HepG2 (cell line): ENCODE data around the gene CCDC77.

ENCODE experiments used
- CHD2 ChIP-seq: IDR thresholded peaks from 2 replicates; pipeline ENCODE4 v1.6.1; 2011; ENCODE audit warnings: low read depth, low read length, improper control_type of control experiment
- EHMT2 ChIP-seq: fragments of 200-600 bp; sonication (generic); IDR thresholded peaks from 2 replicates; pipeline ENCODE4 v1.7.0; 2017; ENCODE audit warnings: antibody characterized with exemption, low read depth, low read length, borderline replicate concordance
- EZH2 ChIP-seq: conservative IDR thresholded peaks from 2 replicates; pipeline ENCODE4 v1.6.1; 2012; ENCODE audit warnings: mild to moderate bottlenecking, low read depth, low read length, moderate library complexity
- FOXP1 ChIP-seq, 2 experiments: fragments of 450-650 bp in 1 of 2; IDR thresholded peaks; 2 replicates each; pipeline ENCODE4 v1.6.1; 2017 to 2018; ENCODE audit warnings: antibody characterized with exemption in 1 of 2
- ISX ChIP-seq: sonication (generic); formaldehyde crosslinking; conservative IDR thresholded peaks from 2 replicates; pipeline ENCODE4 v1.5.0; 2020; ENCODE audit warnings: missing genetic modification reagents
- KLF16 ChIP-seq, 2 experiments: sonication (generic) in 1 of 2; formaldehyde crosslinking in 1 of 2; IDR thresholded peaks; 2 replicates each; pipeline versions ENCODE4 v1.6.1 to v1.8.0; 2016 to 2023; ENCODE audit warnings: missing genetic modification reagents in 2 of 2, missing compliant biosample characterization in 1 of 2
- POLR2A ChIP-seq, 2 experiments: IDR thresholded peaks; 2 replicates each; pipeline ENCODE4 v1.6.1; 2011; ENCODE audit warnings: low read depth in 2 of 2, low read length in 2 of 2, mild to moderate bottlenecking in 1 of 2, moderate library complexity in 1 of 2; ENCODE audit not compliant: insufficient read depth in 1 of 2
- SKI ChIP-seq: fragments of 450-650 bp; IDR thresholded peaks from one replicate; pipeline ENCODE4 v1.6.1; 2018; ENCODE audit warnings: mild to moderate bottlenecking; ENCODE audit not compliant: partially characterized antibody
- SP1 ChIP-seq, 2 experiments: fragments of 450-650 bp in 1 of 2; sonication (generic) in 1 of 2; formaldehyde crosslinking in 1 of 2; IDR thresholded peaks; 2 replicates each; pipeline versions ENCODE4 v1.4.0 to v1.6.1; 2016 to 2020; ENCODE audit warnings: missing genetic modification reagents in 1 of 2
- ZBTB33 ChIP-seq: sonication (generic); formaldehyde crosslinking; IDR thresholded peaks from 2 replicates; pipeline ENCODE4 v1.4.0; 2020; ENCODE audit warnings: missing genetic modification reagents
- ZMAT5 ChIP-seq: sonication (generic); formaldehyde crosslinking; IDR thresholded peaks from 2 replicates; pipeline ENCODE4 v1.5.0; 2020; ENCODE audit warnings: mild to moderate bottlenecking, low read depth, missing genetic modification reagents, borderline replicate concordance
- ZNF253 ChIP-seq: sonication (generic); formaldehyde crosslinking; IDR thresholded peaks from 2 replicates; pipeline ENCODE4 v1.8.0; 2022; ENCODE audit warnings: mild to moderate bottlenecking, missing genetic modification reagents, borderline replicate concordance
- ZNF432 ChIP-seq: sonication (generic); formaldehyde crosslinking; IDR thresholded peaks from 2 replicates; pipeline ENCODE4 v1.5.0; 2020; ENCODE audit warnings: missing genetic modification reagents, mild to moderate bottlenecking, borderline replicate concordance
- ZNF446 ChIP-seq: sonication (generic); formaldehyde crosslinking; IDR thresholded peaks from 2 replicates; pipeline ENCODE4 v1.5.0; 2020; ENCODE audit warnings: mild to moderate bottlenecking, missing genetic modification reagents

- no peak for TF ChIP-seq KLF16 (CRISPR knock-in tag; IDR thresholded peaks at IDR 0.05)
- TF ChIP-seq ZMAT5 (CRISPR knock-in tag) = no peak
- TF ChIP-seq CHD2 = no peak
- TF ChIP-seq ZBTB33 = no peak
- TF ChIP-seq SP1 (IDR thresholded peaks at IDR 0.05) = no peak
- TF ChIP-seq SP1 (CRISPR knock-in tag; IDR thresholded peaks at IDR 0.05) = no peak
- TF ChIP-seq EZH2 = no peak
- TF ChIP-seq FOXP1 (IDR thresholded peaks at IDR 0.05) = no peak
- TF ChIP-seq FOXP1 (CRISPR knock-in tag; IDR thresholded peaks at IDR 0.05) = no peak
- no peak for TF ChIP-seq SKI
- TF ChIP-seq ZNF253 (CRISPR knock-in tag) = no peak
- no peak for TF ChIP-seq ZNF446 (CRISPR knock-in tag)
- TF ChIP-seq POLR2A (IDR thresholded peaks at IDR 0.05; ENCODE audit: insufficient read depth in 1 of 2, low read depth in 2 of 2, low read length in 2 of 2) = no peak
- no peak for TF ChIP-seq EHMT2
- TF ChIP-seq ISX = no peak
- no peak for TF ChIP-seq ZNF432 (CRISPR knock-in tag)
Observed at GRCh38 chr12:450438-450837, 49.0 kb downstream of the CCDC77 start.
